Gastroesophageal sphincter (tissue), 4 donors: Measurements from ENCODE around the gene SYTL3. TPM values are rescaled to one million over a fixed set of nuclear protein-coding genes. Genes with fewer than 3 reads are reported as not detected.
A peak's percentile ranks its signal among the peaks of the same experiment; 100 is the strongest.
"Not testable (repeated sequence)": the region's sequence is repeated elsewhere in the genome, so short reads cannot be mapped to it uniquely, and the experiment has no call there.

Source experiments
- ATAC-seq: fragments of 150-250 bp; one replicate; pipeline ENCODE4 v1.9.1; 2016; ENCODE audit warnings: mild to moderate bottlenecking, moderate library complexity
- H3K27ac ChIP-seq, 4 donors: fragments of 200-600 bp; sonication (generic) in 3 of 4; 1 replicate in 3 of 4; 2 replicates in 1 of 4; pipeline ENCODE4 v1.5.1; 2016 to 2019
- H3K27me3 ChIP-seq: fragments of 200-600 bp; sonication (generic); one replicate; pipeline ENCODE4 v1.5.1; 2019
- H3K36me3 ChIP-seq, 2 donors: fragments of 200-600 bp; sonication (generic); one replicate each; pipeline ENCODE4 v1.5.1; 2019; ENCODE audit warnings: control low read depth in 1 of 2
- H3K4me1 ChIP-seq, 3 donors: fragments of 200-600 bp; sonication (generic); 1 replicate in 2 of 3; 2 replicates in 1 of 3; pipeline ENCODE4 v1.5.1; 2016 to 2019; ENCODE audit warnings: control low read depth in 2 of 3
- H3K4me3 ChIP-seq, 2 donors: fragments of 200-600 bp; sonication (generic); one replicate each; pipeline ENCODE4 v1.5.1; 2019; ENCODE audit warnings: mild to moderate bottlenecking in 1 of 2, moderate library complexity in 1 of 2
- H3K9me3 ChIP-seq, 3 donors: fragments of 200-600 bp; sonication (generic); one replicate each; pipeline ENCODE4 v1.5.1; 2017 to 2019; ENCODE audit warnings: control low read depth in 2 of 3
- CTCF ChIP-seq, 4 experiments: fragments of 200-600 bp in 2 of 4; fragments of 450-650 bp in 2 of 4; sonication (generic) in 1 of 4; IDR thresholded peaks; one replicate each; pipeline ENCODE4 v1.5.1; 2017 to 2019; ENCODE audit warnings: antibody characterized with exemption in 4 of 4, mild to moderate bottlenecking in 2 of 4, moderate library complexity in 2 of 4
- EP300 ChIP-seq: sonication (generic); formaldehyde crosslinking; IDR thresholded peaks from one replicate; pipeline ENCODE4 v1.6.1; 2017; ENCODE audit warnings: antibody characterized with exemption, mild to moderate bottlenecking
- POLR2A ChIP-seq, 2 donors: fragments of 450-650 bp; IDR thresholded peaks; one replicate each; pipeline ENCODE4 v1.6.1; 2017; ENCODE audit warnings: antibody characterized with exemption in 2 of 2, mild to moderate bottlenecking in 2 of 2, moderate library complexity in 1 of 2
- POLR2AphosphoS5 ChIP-seq: sonication (generic); formaldehyde crosslinking; IDR thresholded peaks from one replicate; pipeline ENCODE4 v1.6.1; 2017; ENCODE audit warnings: antibody characterized with exemption
- WGBS, 2 donors: methylation state at CpG; one replicate each; pipeline ENCODE4 v1.1.5; 2018; ENCODE audit warnings: low coverage in 1 of 2; 5-methylcytosine and 5-hydroxymethylcytosine counted together
- total RNA-seq, 4 donors: library from RNA; depleted of rRNA; stranded (reverse); fragments of >200 nt; gene quantifications; one replicate each; pipeline ENCODE4 v1.1.0, GENCODE V29; 2016

SYTL3 gene
- total RNA-seq, 4 donors from 2014 or later = 1.9 to 5.9 (median 4.5) TPM

- no peak for ATAC-seq
Observed at GRCh38 chr6:158655569-158656450, 6.0 kb downstream of the SYTL3 start.

GRCh38 chr6:158656986-158657385, 7.1 kb downstream of the SYTL3 start:
- not testable (repeated sequence) for H3K36me3 ChIP-seq, ATAC-seq, H3K27me3 ChIP-seq, H3K4me3 ChIP-seq, H3K9me3 ChIP-seq, H3K27ac ChIP-seq
- WGBS, 2 donors = 62% methylated on average over 2 of the region's 9 CpGs; no CpG with 5 or more reads in 1 of the 2 donors
- peaks cover 0 to 23% (median 11%) of the 10 kb centered on the region in 3 donors for H3K4me1 ChIP-seq

More at GRCh38 chr6:158655569-158656450, 6.0 kb downstream of the SYTL3 start:
- TF ChIP-seq EP300 = no peak
- TF ChIP-seq CTCF (IDR thresholded peaks at IDR 0.05) = no peak
- TF ChIP-seq POLR2AphosphoS5 = no peak
- TF ChIP-seq POLR2A (IDR thresholded peaks at IDR 0.05) = no peak
- H3K27ac ChIP-seq = peak overlapping the region in 3 of 4 donors; percentile 79 to 88 (median 79)
- H3K4me1 ChIP-seq = peaks cover 0 to 23% (median 11%) of the 10 kb centered on the region in 3 donors
- H3K27me3 ChIP-seq = no peaks in the 10 kb centered on the region
- H3K4me3 ChIP-seq = no peak overlapping the region
- H3K36me3 ChIP-seq = no peaks in the 10 kb centered on the region
- H3K9me3 ChIP-seq = no peaks in the 10 kb centered on the region
- WGBS, 2 donors = 86 to 90% methylated on average over 7 to 20 of the region's 22 CpGs

- peaks cover 0 to 10% (median 0%) of the 10 kb centered on the region in 3 donors for H3K4me1 ChIP-seq
- 37 to 83% methylated on average over 4 to 9 of the region's 10 CpGs for WGBS, 2 donors
- no peak overlapping the region for H3K4me3 ChIP-seq
- TF ChIP-seq POLR2A (IDR thresholded peaks at IDR 0.05) = no peak
- no peak for TF ChIP-seq POLR2AphosphoS5
- peak in 3 of 4 experiments; percentile 39 to 55 (median 47) for TF ChIP-seq CTCF (IDR thresholded peaks at IDR 0.05)
- no peak for TF ChIP-seq EP300
- no peak overlapping the region for H3K27ac ChIP-seq
- H3K9me3 ChIP-seq = no peaks in the 10 kb centered on the region
- H3K36me3 ChIP-seq = no peaks in the 10 kb centered on the region
- H3K27me3 ChIP-seq = no peaks in the 10 kb centered on the region
- no peak for ATAC-seq
Observed at GRCh38 chr6:158660333-158660754, 10.5 kb downstream of the SYTL3 start.

GRCh38 chr6:158661156-158661685, 11.4 kb downstream of the SYTL3 start:
- 67 to 80% methylated on average over 1 to 2 of the region's 3 CpGs for WGBS, 2 donors

GRCh38 chr6:158662607-158662953, 12.7 kb downstream of the SYTL3 start:
- no peak for ATAC-seq
- TF ChIP-seq CTCF (IDR thresholded peaks at IDR 0.05) = no peak
- Histone ChIP-seq H3K27me3 (no peaks in the 10 kb centered on the region), H3K4me3 (peak overlapping the region in 1 of 2 donors; percentile 31), H3K4me1 (peaks cover 0 to 6% (median 0%) of the 10 kb centered on the region in 3 donors), H3K27ac (peak overlapping the region in 3 of 4 donors; percentile 67 to 78 (median 74)), H3K36me3 (no peaks in the 10 kb centered on the region), H3K9me3 (no peaks in the 10 kb centered on the region)
- WGBS, 2 donors = 61 to 65% methylated on average over 3 of the region's 3 CpGs

More at GRCh38 chr6:158661156-158661685, 11.4 kb downstream of the SYTL3 start:
- H3K4me1 ChIP-seq = peaks cover 0 to 6% (median 0%) of the 10 kb centered on the region in 3 donors
- ATAC-seq = no peak
- no peaks in the 10 kb centered on the region for H3K36me3 ChIP-seq
- H3K27me3 ChIP-seq = no peaks in the 10 kb centered on the region
- H3K9me3 ChIP-seq = no peaks in the 10 kb centered on the region
- TF ChIP-seq EP300 (no peak), CTCF (IDR thresholded peaks at IDR 0.05) (no peak), POLR2A (IDR thresholded peaks at IDR 0.05) (no peak), POLR2AphosphoS5 (no peak)
- H3K4me3 ChIP-seq = no peak overlapping the region
- H3K27ac ChIP-seq = no peak overlapping the region
